Measurements from ENCODE around the gene SORL1-AS1.

Gene SORL1-AS1

DNA sequence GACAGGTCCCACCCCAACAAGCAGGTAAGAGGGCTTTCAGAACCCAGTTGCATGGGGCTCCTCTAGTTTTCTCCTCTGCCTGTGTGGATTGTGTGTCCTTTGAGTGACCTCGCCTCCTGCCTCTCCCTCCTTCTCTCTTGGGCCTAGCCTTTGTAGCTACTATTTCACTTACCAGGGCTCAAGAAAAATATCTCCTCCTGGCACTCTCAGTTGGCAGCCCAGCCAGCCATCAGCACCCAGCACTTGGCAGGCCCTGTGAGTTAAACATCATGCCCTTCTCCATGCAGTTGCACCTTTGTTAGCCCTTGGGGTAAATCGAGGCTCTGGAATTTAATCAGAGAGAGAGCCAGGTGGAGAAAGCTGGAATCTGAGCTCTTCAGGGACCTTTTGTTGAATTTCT lies 35.4 kb upstream of the SORL1-AS1 start:
- SMC1A ChIA-PET (ENCODE audit: uncharacterized antibody, unreplicated experiment) = interaction anchor here (1.0 to 1.4 kb wide), 2 partner anchors 8 to 20 kb away, joined by 3 to 4 read pairs; no protein-coding TSS in a partner anchor
- Histone ChIP-seq H2AFZ (ENCODE audit: control insufficient read depth, low read depth, low read length) (no peak overlapping the region), H3K9me3 (replicated peaks; ENCODE audit: control insufficient read depth, insufficient read depth, low read length) (no peaks in the 10 kb centered on the region), H3K36me3 (ENCODE audit: control insufficient read depth in 2 of 2, insufficient read depth in 2 of 2, low read length in 1 of 2) (peaks cover 34 to 42% of the 10 kb centered on the region in 2 experiments), H3K4me2 (ENCODE audit: control insufficient read depth, insufficient read depth) (no peak overlapping the region), H3K79me2 (ENCODE audit: control insufficient read depth, insufficient read depth, low read length) (peaks cover 27% of the 10 kb centered on the region), H3K4me3 (no peak overlapping the region), H3K27ac (ENCODE audit: control insufficient read depth, insufficient read depth) (no peak overlapping the region), H3K9ac (ENCODE audit: control insufficient read depth, insufficient read depth, low read length) (no peak overlapping the region), H3K4me1 (ENCODE audit: control insufficient read depth, insufficient read depth, low read length) (peaks cover 9% of the 10 kb centered on the region), H4K20me1 (ENCODE audit: control insufficient read depth, insufficient read depth) (no peaks in the 10 kb centered on the region), H3K27me3 (replicated peaks in 1 of 2; ENCODE audit: control insufficient read depth in 2 of 2, insufficient read depth in 2 of 2, low read length in 1 of 2) (no peaks in the 10 kb centered on the region)
- in situ Hi-C loops (cut with MboI) = no loop called here
- TF ChIP-seq SUPT20H (IDR thresholded peaks at IDR 0.05; ENCODE audit: borderline replicate concordance, control insufficient read depth, low read depth, low read length) (no peak), ZNF217 (IDR thresholded peaks at IDR 0.05) (no peak)
- intact Hi-C loops (cut with micrococcal nuclease; ENCODE audit: unreplicated experiment) = no loop called here
- RAD21 ChIA-PET (ENCODE audit: unreplicated experiment) = interaction anchor here (1.0 to 1.1 kb wide), 2 partner anchors 21 to 104 kb away, joined by 3 read pairs; no protein-coding TSS in a partner anchor
- WGBS (ENCODE audit: insufficient coverage, insufficient replicate concordance, low lambda C conversion rate, missing lambda C conversion rate) = 52% methylated on average over 2 of the region's 2 CpGs
- no peak for ATAC-seq
- CTCF ChIA-PET = interaction anchor here (1.6 to 2.0 kb wide), 2 partner anchors 22 to 103 kb away, joined by 5 read pairs; no protein-coding TSS in a partner anchor
- DNase-seq (ENCODE audit: low read depth, low spot score) = no peak
- POLR2A ChIA-PET = no interaction called here
- no TSS peak for BruUV-seq (replicated peaks)
- no peak for FAIRE-seq

DNA sequence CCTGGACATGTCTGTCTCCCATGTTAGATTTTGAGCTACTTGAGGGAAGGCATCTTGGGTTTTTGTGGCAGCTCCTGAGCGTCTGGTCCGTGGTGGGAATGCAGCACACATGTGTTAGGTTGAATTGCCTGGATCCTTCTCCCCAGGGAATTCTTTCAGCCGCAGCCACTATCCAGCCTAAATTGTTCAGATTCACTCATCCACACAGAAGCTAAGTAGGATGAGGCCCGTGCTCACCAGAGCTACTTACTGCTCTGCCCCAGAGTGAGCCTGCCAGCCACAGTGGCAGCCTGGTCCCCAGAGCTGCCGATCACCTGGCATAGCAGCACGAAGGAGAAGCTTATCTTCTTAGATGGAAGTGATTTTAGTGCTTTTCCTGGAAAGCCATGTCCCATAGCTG lies 34.4 kb upstream of the SORL1-AS1 start:
- CTCF ChIA-PET = interaction anchor here (1.1 to 2.0 kb wide), 2 partner anchors 12 to 21 kb away, joined by 5 read pairs; no protein-coding TSS in a partner anchor
- H3K9ac ChIP-seq (ENCODE audit: control insufficient read depth, insufficient read depth, low read length) = no peak overlapping the region
- no peaks in the 10 kb centered on the region for H4K20me1 ChIP-seq (ENCODE audit: control insufficient read depth, insufficient read depth)
- no peak for FAIRE-seq
- peaks cover 34% of the 10 kb centered on the region for H3K79me2 ChIP-seq (ENCODE audit: control insufficient read depth, insufficient read depth, low read length)
- no peak overlapping the region for H3K4me2 ChIP-seq (ENCODE audit: control insufficient read depth, insufficient read depth)
- no peaks in the 10 kb centered on the region for H3K9me3 ChIP-seq (replicated peaks; ENCODE audit: control insufficient read depth, insufficient read depth, low read length)
- in situ Hi-C loops (cut with MboI) = no loop called here
- intact Hi-C loops (cut with micrococcal nuclease; ENCODE audit: unreplicated experiment) = no loop called here
- peaks cover 36 to 39% of the 10 kb centered on the region in 2 experiments for H3K36me3 ChIP-seq (ENCODE audit: control insufficient read depth in 2 of 2, insufficient read depth in 2 of 2, low read length in 1 of 2)
- no peak for ATAC-seq
- no TSS peak for BruUV-seq (replicated peaks)
- DNase-seq (ENCODE audit: low read depth, low spot score) = no peak
- no peaks in the 10 kb centered on the region for H3K27me3 ChIP-seq (replicated peaks in 1 of 2; ENCODE audit: control insufficient read depth in 2 of 2, insufficient read depth in 2 of 2, low read length in 1 of 2)
- no peak overlapping the region for H3K27ac ChIP-seq (ENCODE audit: control insufficient read depth, insufficient read depth)
- TF ChIP-seq SREBF2 (IDR thresholded peaks at IDR 0.05; ENCODE audit: low read length) = no peak
- no peak for TF ChIP-seq MXI1 (IDR thresholded peaks at IDR 0.05; ENCODE audit: low read depth, low read length)
- TF ChIP-seq CEBPB (IDR thresholded peaks at IDR 0.05; ENCODE audit: borderline replicate concordance in 1 of 2, low read depth in 2 of 2, low read length in 2 of 2) = no peak
- TF ChIP-seq, protein P1, sequence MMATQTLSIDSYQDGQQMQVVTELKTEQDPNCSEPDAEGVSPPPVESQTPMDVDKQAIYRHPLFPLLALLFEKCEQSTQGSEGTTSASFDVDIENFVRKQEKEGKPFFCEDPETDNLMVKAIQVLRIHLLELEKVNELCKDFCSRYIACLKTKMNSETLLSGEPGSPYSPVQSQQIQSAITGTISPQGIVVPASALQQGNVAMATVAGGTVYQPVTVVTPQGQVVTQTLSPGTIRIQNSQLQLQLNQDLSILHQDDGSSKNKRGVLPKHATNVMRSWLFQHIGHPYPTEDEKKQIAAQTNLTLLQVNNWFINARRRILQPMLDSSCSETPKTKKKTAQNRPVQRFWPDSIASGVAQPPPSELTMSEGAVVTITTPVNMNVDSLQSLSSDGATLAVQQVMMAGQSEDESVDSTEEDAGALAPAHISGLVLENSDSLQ (IDR thresholded peaks at IDR 0.05) = no peak
- no peak for TF ChIP-seq SMAD1 (IDR thresholded peaks at IDR 0.05; ENCODE audit: low read depth, partially characterized antibody)
- no peak for TF ChIP-seq PAX5 (IDR thresholded peaks at IDR 0.05; ENCODE audit: borderline replicate concordance, low read depth, low read length)
- 79% methylated on average over 6 of the region's 6 CpGs for WGBS (ENCODE audit: insufficient coverage, insufficient replicate concordance, low lambda C conversion rate, missing lambda C conversion rate)
- POLR2A ChIA-PET = no interaction called here
- peaks cover 15% of the 10 kb centered on the region for H3K4me1 ChIP-seq (ENCODE audit: control insufficient read depth, insufficient read depth, low read length)
- RAD21 ChIA-PET (ENCODE audit: unreplicated experiment) = interaction anchor here (1.1 kb wide), 1 partner anchor 20 kb away, joined by 3 read pairs; no protein-coding TSS in a partner anchor
- no peak overlapping the region for H2AFZ ChIP-seq (ENCODE audit: control insufficient read depth, low read depth, low read length)
- H3K4me3 ChIP-seq = no peak overlapping the region
- SMC1A ChIA-PET (ENCODE audit: uncharacterized antibody, unreplicated experiment) = interaction anchor here (1.4 kb wide), 1 partner anchor 9 kb away, joined by 4 read pairs; no protein-coding TSS in a partner anchor
